ENCODE data around the gene CSNK2B. TPM values are rescaled to one million over a fixed set of nuclear protein-coding genes. Genes with fewer than 3 reads are reported as not detected.

The CSNK2B gene
- total and polyA plus RNA-seq, 9 of the 15 experiments (the other 6 are each of a cell fraction or from before 2014, with no cell fraction given) = 120 to 1,126 (median 529) TPM

DNA sequence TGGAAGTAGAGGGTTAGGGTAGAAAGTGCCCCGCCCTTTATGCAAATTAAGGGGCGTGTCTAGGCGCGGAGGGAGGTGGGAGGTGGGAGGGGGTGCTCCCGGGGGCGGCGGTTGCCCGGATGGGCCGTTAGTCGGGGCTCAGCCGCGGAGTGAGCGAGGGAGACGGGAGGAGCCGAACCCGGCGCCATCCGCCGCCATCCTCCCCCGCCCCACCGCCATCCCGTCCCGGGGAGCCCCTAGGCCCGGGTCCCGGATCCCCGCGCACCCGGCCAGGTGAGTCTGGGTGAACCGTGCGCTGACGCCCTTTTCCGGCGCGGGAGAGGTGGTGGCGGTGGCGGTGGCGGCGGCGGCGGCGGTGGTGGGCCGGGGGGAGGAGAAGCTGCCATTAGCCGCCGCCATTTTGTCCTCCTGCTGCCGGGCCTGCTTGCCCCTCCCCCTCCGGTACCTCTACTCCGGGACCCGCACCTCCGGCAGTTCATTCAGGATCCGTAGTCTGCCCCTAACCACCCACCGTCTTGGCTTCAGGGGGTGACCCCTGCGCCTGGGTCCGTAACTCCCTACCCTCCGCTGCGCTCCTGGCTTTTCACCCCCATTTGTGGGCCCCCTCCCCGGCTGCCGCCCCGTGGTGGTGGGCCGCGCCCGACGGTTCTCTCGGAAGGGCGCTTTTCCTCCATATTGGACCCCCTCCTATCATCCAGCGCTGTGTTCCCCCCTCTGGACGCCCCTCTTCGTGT lies 45.1 kb upstream of the CSNK2B start, which contains the start of gene PRRC2A (continued):
- TF ChIP-seq BMI1 (IDR thresholded peaks at IDR 0.05; ENCODE audit: low read length) (no peak), ZNF507 (tag; conservative IDR thresholded peaks at IDR 0.05) (no peak), TBP (optimal IDR thresholded peaks at IDR 0.05; ENCODE audit: low read depth, low read length) (peak; percentile 95), FOXP1 (CRISPR knock-in tag; IDR thresholded peaks at IDR 0.05) (peak; percentile 89), SAFB2 (IDR thresholded peaks at IDR 0.05; ENCODE audit: borderline replicate concordance, low read depth, low read length, severe bottlenecking) (no peak), BRCA1 (IDR thresholded peaks at IDR 0.05) (no peak), BRCA1 (CRISPR knock-in tag; IDR thresholded peaks at IDR 0.05) (no peak), ZNF23 (CRISPR knock-in tag; IDR thresholded peaks at IDR 0.05) (no peak), FIP1L1 (IDR thresholded peaks at IDR 0.05; ENCODE audit: low read depth, low read length, poor library complexity, severe bottlenecking) (peak; percentile 58), MYC (IDR thresholded peaks at IDR 0.05; ENCODE audit: low read depth, low read length) (peak; percentile 92), MYC (CRISPR knock-in tag; IDR thresholded peaks at IDR 0.05; ENCODE audit: borderline replicate concordance, low read depth) (peak; percentile 92; the same call in 1 of the 2 replicates), ZNF717 (CRISPR knock-in tag; IDR thresholded peaks at IDR 0.05) (peak; percentile 29; the same call in 1 of the 2 replicates), POLR2H (tag; IDR thresholded peaks at IDR 0.05; ENCODE audit: low read depth) (peak; percentile 95), ZC3H11A (IDR thresholded peaks at IDR 0.05; ENCODE audit: low read depth, low read length) (no peak), POLR2B (IDR thresholded peaks at IDR 0.05; ENCODE audit: low read depth, partially characterized antibody) (peak; percentile 74), DDX20 (tag; IDR thresholded peaks at IDR 0.05; ENCODE audit: low read depth) (no peak), SMC3 (conservative IDR thresholded peaks at IDR 0.05; ENCODE audit: insufficient read depth, low read depth, low read length) (0 out of 2 replicates have a peak, but pooled peaks have one; percentile 7), ZNF217 (CRISPR knock-in tag; IDR thresholded peaks at IDR 0.05) (no peak), MTA2 (IDR thresholded peaks at IDR 0.05; ENCODE audit: low read depth) (no peak), BHLHE40 (IDR thresholded peaks at IDR 0.05; ENCODE audit: low read length) (no peak; the same call in 1 of the 2 replicates), CEBPB (tag; IDR thresholded peaks at IDR 0.05) (no peak), KDM1A (IDR thresholded peaks at IDR 0.05) (peak in 1 of 2 experiments; percentile 63; a peak in 1 of 4 replicates)
- TF ChIP-seq, protein P1, sequence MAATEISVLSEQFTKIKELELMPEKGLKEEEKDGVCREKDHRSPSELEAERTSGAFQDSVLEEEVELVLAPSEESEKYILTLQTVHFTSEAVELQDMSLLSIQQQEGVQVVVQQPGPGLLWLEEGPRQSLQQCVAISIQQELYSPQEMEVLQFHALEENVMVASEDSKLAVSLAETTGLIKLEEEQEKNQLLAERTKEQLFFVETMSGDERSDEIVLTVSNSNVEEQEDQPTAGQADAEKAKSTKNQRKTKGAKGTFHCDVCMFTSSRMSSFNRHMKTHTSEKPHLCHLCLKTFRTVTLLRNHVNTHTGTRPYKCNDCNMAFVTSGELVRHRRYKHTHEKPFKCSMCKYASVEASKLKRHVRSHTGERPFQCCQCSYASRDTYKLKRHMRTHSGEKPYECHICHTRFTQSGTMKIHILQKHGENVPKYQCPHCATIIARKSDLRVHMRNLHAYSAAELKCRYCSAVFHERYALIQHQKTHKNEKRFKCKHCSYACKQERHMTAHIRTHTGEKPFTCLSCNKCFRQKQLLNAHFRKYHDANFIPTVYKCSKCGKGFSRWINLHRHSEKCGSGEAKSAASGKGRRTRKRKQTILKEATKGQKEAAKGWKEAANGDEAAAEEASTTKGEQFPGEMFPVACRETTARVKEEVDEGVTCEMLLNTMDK (IDR thresholded peaks at IDR 0.05; ENCODE audit: borderline replicate concordance, insufficient read depth, low read depth, low read length, poor library complexity, severe bottlenecking) = peak; percentile 1
- TF ChIP-seq, protein P2, sequence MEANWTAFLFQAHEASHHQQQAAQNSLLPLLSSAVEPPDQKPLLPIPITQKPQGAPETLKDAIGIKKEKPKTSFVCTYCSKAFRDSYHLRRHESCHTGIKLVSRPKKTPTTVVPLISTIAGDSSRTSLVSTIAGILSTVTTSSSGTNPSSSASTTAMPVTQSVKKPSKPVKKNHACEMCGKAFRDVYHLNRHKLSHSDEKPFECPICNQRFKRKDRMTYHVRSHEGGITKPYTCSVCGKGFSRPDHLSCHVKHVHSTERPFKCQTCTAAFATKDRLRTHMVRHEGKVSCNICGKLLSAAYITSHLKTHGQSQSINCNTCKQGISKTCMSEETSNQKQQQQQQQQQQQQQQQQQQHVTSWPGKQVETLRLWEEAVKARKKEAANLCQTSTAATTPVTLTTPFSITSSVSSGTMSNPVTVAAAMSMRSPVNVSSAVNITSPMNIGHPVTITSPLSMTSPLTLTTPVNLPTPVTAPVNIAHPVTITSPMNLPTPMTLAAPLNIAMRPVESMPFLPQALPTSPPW (CRISPR knock-in tag; IDR thresholded peaks at IDR 0.05) = peak; percentile 100
- TF ChIP-seq, protein P3, sequence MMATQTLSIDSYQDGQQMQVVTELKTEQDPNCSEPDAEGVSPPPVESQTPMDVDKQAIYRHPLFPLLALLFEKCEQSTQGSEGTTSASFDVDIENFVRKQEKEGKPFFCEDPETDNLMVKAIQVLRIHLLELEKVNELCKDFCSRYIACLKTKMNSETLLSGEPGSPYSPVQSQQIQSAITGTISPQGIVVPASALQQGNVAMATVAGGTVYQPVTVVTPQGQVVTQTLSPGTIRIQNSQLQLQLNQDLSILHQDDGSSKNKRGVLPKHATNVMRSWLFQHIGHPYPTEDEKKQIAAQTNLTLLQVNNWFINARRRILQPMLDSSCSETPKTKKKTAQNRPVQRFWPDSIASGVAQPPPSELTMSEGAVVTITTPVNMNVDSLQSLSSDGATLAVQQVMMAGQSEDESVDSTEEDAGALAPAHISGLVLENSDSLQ (IDR thresholded peaks at IDR 0.05) = no peak
